Gastrocnemius medialis (tissue), 4 donors: ENCODE results near the gene KLHDC1. TPM values are rescaled to one million over a fixed set of nuclear protein-coding genes. Genes with fewer than 3 reads are reported as not detected.

Experiments used
- ATAC-seq, 2 donors: fragments of 150-250 bp; one replicate each; pipeline ENCODE4 v1.9.1; 2016
- DNase-seq, 2 donors: peaks; one replicate each; pipeline ENCODE4 v3.0.0-alpha.2; 2019
- H3K27ac ChIP-seq, 4 donors: fragments of 200-600 bp; sonication (generic); 1 replicate in 1 of 4; 2 replicates in 3 of 4; pipeline ENCODE4 v1.5.1; 2016 to 2018; ENCODE audit warnings: mild to moderate bottlenecking in 2 of 4, moderate library complexity in 1 of 4
- H3K27me3 ChIP-seq, 3 donors: fragments of 200-600 bp; sonication (generic) in 2 of 3; 1 replicate in 1 of 3; 2 replicates in 2 of 3; pipeline versions ENCODE4 v1.5.1 to v1.6.0; 2016 to 2019; ENCODE audit warnings: mild to moderate bottlenecking in 1 of 3, moderate library complexity in 1 of 3
- H3K36me3 ChIP-seq, 2 donors: fragments of 200-600 bp; sonication (generic) in 1 of 2; one replicate each; pipeline ENCODE4 v1.5.1; 2017 to 2018
- H3K4me1 ChIP-seq, 2 donors: fragments of 200-600 bp; sonication (generic) in 1 of 2; one replicate each; pipeline ENCODE4 v1.5.1; 2016 to 2017; ENCODE audit warnings: mild to moderate bottlenecking in 2 of 2
- H3K4me3 ChIP-seq, 4 donors: fragments of 200-600 bp; sonication (generic) in 3 of 4; 1 replicate in 1 of 4; 2 replicates in 3 of 4; pipeline ENCODE4 v1.5.1; 2016 to 2019; ENCODE audit warnings: mild to moderate bottlenecking in 2 of 4
- H3K9me3 ChIP-seq, 3 donors: fragments of 200-600 bp; sonication (generic) in 2 of 3; 1 replicate in 1 of 3; 2 replicates in 2 of 3; pipeline ENCODE4 v1.5.1; 2016 to 2019
- CTCF ChIP-seq, 5 experiments: fragments of 450-650 bp in 3 of 5; fragments of 200-600 bp in 2 of 5; sonication (generic) in 2 of 5; IDR thresholded peaks in 4 of 5; conservative IDR thresholded peaks in 1 of 5; 1 replicate in 4 of 5; 2 replicates in 1 of 5; pipeline ENCODE4 v1.5.1; 2016 to 2019; ENCODE audit warnings: antibody characterized with exemption in 5 of 5, mild to moderate bottlenecking in 3 of 5, moderate library complexity in 3 of 5
- POLR2A ChIP-seq, 2 donors: fragments of 450-650 bp; IDR thresholded peaks; one replicate each; pipeline ENCODE4 v1.6.1; 2017; ENCODE audit warnings: antibody characterized with exemption in 2 of 2, mild to moderate bottlenecking in 2 of 2, moderate library complexity in 2 of 2
- in situ Hi-C, 4 donors: fragments of 200-750 bp; cut with MboI; loops; one replicate each; pipeline versions ENCODE4 v1.15.0 to v1.8.0; 2017; ENCODE audit warnings: low sequenced_read_pairs in 4 of 4
- intact Hi-C: fragments of 100-400 bp; cut with DNase I; formaldehyde crosslinking; loops from one replicate; pipeline ENCODE4 v1.15.1; 2023; ENCODE audit warnings: low total_unique reads
- total RNA-seq, 4 donors: library from RNA; depleted of rRNA; stranded (reverse); fragments of >200 nt; gene quantifications; one replicate each; pipeline versions ENCODE4 v1.1.0 to v1.2.3, GENCODE V29; 2016

The KLHDC1 gene
- total RNA-seq, 4 donors from 2014 or later: 4.1 to 7.2 (median 4.7) TPM

- Histone ChIP-seq H3K36me3 (no peaks in the 10 kb centered on the region), H3K4me3 (no peak overlapping the region), H3K4me1 (no peaks in the 10 kb centered on the region), H3K27me3 (no peaks in the 10 kb centered on the region), H3K9me3 (no peaks in the 10 kb centered on the region), H3K27ac (no peak overlapping the region)
- in situ Hi-C loops (no loop called here), intact Hi-C loops (no loop called here)
- no peak for ATAC-seq
- DNase-seq: no peak
- no peak for TF ChIP-seq CTCF (IDR thresholded peaks at IDR 0.05 in 4 of 5, conservative IDR thresholded peaks at IDR 0.05 in 1 of 5)
- no peak for TF ChIP-seq POLR2A (IDR thresholded peaks at IDR 0.05)
These were observed 13.6 kb upstream of the KLHDC1 start for GRCh38 chr14:49679271-49679670.

- in situ Hi-C loops: no loop called here
- no peak for ATAC-seq
- intact Hi-C loops: no loop called here
These were observed 6.5 kb upstream of the KLHDC1 start for GRCh38 chr14:49686425-49686824.

GRCh38 chr14:49687942-49688700, 4.8 kb upstream of the KLHDC1 start, which contains the start of gene POLE2:
Gene POLE2, minus strand, starts transcription at chr14:49688214. Its CDS starts 11 bp downstream, at chr14:49688203.
- in situ Hi-C loops: no loop called here
- TF ChIP-seq CTCF (IDR thresholded peaks at IDR 0.05 in 4 of 5, conservative IDR thresholded peaks at IDR 0.05 in 1 of 5) (peak in 1 of 5 experiments; percentile 15), POLR2A (IDR thresholded peaks at IDR 0.05) (no peak)
- intact Hi-C loops: no loop called here

More at GRCh38 chr14:49686425-49686824, 6.5 kb upstream of the KLHDC1 start:
- Histone ChIP-seq H3K4me1 (peaks cover 4 to 5% of the 10 kb centered on the region in 2 donors), H3K27me3 (no peaks in the 10 kb centered on the region), H3K27ac (no peak overlapping the region), H3K4me3 (no peak overlapping the region), H3K9me3 (no peaks in the 10 kb centered on the region), H3K36me3 (no peaks in the 10 kb centered on the region)
- no peak for DNase-seq
- TF ChIP-seq CTCF (IDR thresholded peaks at IDR 0.05 in 4 of 5, conservative IDR thresholded peaks at IDR 0.05 in 1 of 5): no peak
- no peak for TF ChIP-seq POLR2A (IDR thresholded peaks at IDR 0.05)

GRCh38 chr14:49688701-49689030, 4.3 kb upstream of the KLHDC1 start:
- intact Hi-C loops: no loop called here
- H3K27me3 ChIP-seq: no peaks in the 10 kb centered on the region
- H3K4me1 ChIP-seq: peaks cover 4 to 5% of the 10 kb centered on the region in 2 donors
- no peaks in the 10 kb centered on the region for H3K9me3 ChIP-seq
- ATAC-seq (no peak), DNase-seq (no peak)
- in situ Hi-C loops: no loop called here
- peak overlapping the region; percentile 71 to 81 (median 80) for H3K4me3 ChIP-seq
- TF ChIP-seq POLR2A (IDR thresholded peaks at IDR 0.05) (no peak), CTCF (IDR thresholded peaks at IDR 0.05 in 4 of 5, conservative IDR thresholded peaks at IDR 0.05 in 1 of 5) (no peak)
- peak overlapping the region; percentile 78 to 85 (median 83) for H3K27ac ChIP-seq
- no peaks in the 10 kb centered on the region for H3K36me3 ChIP-seq

More at GRCh38 chr14:49687942-49688700, 4.8 kb upstream of the KLHDC1 start, which contains the start of gene POLE2:
- Histone ChIP-seq H3K4me1 (peaks cover 4 to 5% of the 10 kb centered on the region in 2 donors), H3K9me3 (no peaks in the 10 kb centered on the region), H3K27ac (peak within 1 kb of the TSS; percentile 78 to 85 (median 83)), H3K36me3 (no peaks in the 10 kb centered on the region), H3K27me3 (no peaks in the 10 kb centered on the region), H3K4me3 (peak within 1 kb of the TSS; percentile 71 to 81 (median 80))
- ATAC-seq: peak; percentile 73 to 77
- DNase-seq: peak; percentile 31 to 49
